ENCODE measurements around the gene NEU2.

NEU2 gene

DNA sequence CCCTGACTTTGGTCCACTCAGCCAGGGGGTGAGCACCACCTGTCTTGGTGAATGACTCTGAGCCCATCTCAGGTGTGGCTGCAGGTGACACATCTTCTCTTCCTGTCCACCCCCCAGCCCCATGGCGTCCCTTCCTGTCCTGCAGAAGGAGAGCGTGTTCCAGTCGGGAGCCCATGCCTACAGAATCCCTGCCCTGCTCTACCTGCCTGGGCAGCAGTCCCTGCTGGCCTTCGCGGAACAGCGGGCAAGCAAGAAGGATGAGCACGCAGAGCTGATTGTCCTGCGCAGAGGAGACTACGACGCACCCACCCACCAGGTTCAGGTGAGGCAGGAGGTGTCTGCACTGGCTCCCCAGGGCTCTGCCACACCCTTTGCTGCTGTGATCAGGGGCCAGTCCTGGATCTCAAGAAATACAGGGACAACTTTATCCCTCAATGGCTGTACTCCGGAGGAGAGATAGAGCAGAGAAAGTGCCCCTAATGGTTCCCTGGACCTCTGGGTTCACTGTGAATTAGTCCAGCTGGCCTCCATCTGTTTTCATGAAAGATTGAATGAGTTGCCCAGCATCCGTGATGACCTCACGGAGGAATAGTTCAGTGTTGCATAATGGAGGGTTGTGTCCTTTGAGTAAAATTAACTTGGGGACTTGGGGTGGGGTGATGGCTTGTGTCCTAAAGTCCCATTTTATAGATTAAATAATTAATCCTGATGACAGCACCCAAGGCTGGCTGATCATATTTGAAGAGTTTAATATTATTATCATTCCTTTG, at the start of gene NEU2:
Gene NEU2 (plus strand): TSS at position 122 of the 770 bp plus-strand sequence. CDS start 0 bp downstream, at position 122.
- FAIRE-seq, result no peak

DNA sequence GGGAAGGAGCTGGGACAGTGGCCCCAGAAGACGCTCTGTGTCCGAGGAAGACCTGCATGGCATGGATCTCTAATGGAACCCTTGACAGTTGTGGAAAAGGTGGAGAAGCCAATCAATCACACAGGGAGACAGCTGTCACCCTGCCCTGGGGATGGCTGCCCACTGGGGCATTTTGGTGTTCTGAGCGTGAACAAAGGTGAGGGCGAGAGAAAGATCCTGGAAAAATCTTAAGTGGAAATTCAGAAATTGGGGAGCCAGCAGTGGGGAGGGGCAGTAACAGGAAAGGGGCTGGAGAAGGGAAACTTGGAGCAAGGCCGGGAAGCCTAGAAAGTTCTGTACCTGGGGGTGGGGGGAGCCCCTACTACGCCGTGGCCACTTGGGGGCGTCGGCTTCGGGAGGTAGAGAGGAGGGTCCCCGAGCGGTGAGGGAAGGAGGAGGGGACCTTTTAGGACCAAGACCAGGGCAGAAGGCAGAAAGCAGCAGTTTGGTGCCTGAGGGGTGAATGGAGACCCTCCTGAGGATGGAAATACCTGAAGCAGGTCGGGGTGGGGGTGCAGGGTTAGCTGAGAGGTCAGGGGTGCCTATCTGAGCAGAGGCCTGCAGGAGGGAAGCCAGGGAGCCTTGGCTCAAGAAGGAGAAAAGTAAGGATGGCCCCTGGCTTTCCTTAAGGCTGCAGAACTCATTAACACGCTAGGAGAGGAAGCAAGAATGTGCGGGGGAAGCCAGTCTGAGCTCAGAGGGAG, 49.4 kb upstream of the NEU2 start:
- FAIRE-seq, result no peak

DNA sequence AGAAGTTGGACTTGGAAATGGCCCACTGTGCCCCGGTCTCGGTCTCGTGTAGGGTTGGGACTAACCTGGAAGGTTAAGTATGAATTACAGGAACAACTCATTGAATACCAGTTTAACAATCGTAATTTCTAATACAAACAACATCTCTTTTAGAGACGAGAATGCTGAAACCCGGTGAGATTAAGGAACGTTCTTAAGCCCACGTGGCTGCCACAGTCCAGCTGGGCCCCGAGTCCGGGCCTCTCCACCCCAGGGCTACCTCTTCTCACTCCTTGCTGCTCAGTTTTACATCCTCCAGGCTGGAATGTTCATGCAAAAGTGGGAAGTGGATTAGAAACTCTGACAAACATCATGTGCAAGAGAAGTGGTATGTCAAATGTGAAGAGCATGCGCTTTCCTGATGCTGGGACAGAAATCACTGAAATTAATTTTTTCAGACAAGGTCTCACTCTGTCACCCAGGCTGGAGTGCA, 48.8 kb upstream of the NEU2 start:
- FAIRE-seq, result no peak

DNA sequence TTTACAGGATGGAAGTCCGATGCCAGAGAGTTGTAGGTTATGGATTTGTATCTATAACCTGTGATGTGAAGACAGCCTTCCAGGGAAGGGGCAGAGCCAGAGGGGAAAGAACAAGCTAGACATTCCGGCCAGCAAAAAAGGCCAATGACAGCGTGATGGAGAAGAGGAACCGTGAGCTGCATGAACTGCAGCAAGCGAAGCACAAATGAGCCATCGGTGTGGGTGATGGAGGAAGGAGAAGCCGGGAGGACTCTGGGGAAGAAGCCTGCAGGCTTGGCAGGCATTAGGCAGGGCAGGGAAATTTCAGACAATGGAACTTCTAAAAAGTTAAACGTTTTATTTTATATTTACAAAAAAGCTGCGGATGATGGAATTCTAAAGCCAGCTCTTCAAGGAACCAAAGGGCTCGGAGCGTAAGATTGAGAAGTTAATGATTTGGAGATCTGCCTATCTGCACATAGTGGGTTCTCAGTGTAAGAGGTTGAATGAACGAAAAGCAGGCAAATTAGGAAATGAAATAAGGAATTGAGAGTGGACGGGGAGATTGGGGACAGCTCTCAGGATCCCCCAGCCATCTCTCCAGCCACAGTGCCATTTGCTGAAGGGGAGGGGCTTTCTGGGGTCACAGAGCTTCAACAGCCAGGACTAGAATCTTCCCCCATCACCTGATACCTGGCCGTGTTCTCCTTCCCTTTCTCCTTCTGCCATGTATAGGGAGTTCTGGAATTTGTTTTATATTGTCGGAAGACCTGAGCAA, 47.8 kb upstream of the NEU2 start:
- FAIRE-seq, result no peak

DNA sequence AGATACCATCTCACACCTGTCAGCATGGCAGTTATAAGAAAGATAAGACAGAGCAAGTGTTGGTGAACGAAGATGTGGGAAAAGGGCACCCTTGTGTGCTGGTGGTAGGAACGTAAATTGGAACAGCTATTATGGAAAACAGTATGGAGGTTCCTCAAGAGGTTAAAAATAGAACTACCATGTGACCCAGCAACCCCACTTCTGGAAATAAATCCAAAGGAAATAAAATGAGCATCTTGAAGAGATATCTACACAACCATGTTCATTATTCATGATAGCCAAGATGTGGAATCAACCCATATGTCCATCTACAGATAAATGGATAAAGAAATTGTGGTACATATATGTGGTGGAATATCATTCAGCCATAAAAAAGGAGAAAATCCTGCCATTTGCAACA, 46.3 kb upstream of the NEU2 start:
- no peak for FAIRE-seq

DNA sequence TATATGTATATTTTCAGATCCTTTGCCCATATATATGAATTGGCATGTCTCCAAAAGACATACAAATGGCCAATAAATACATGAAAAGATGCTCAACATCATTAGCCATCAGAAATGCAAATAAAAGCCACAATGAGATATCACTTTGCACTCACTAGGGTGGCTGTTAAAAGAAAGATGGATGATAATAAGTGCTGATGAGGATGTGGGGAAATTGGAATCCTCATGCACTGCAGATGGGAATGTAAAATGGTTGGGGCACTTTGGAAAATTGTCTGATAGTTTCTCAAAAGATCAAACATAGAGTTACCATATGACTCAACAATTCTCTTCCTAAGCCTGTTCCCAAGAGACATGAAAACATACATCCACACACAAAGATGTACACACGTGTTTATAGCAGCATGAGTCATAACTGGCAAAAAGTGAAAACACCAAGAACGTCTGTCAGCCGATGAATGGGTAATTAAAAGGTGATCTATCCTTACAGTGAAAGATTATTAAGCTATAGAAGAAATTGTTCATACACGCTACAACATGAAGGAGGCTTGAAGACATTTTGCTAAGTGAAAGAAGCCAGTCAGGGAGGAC, 39.1 kb upstream of the NEU2 start:
- no peak for FAIRE-seq

DNA sequence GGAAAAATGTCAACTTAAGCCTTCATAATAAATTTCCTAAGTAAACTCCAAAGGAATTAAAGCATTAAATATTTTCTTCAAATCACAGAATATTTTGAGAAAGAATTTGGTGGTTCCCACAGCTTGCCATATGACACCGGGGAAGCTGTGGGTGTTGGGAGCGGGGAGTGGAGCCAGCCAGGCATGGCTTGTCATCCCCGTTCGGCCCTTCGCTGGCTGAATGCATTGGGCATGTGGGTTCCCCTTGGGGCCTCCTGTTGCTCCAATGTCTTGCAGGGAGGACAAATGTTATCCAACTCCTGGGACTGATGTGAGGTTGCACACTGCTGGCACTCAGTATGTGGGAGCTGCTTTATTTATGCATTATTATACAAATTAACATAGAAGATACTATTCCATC, 38.0 kb upstream of the NEU2 start:
- FAIRE-seq, result no peak

DNA sequence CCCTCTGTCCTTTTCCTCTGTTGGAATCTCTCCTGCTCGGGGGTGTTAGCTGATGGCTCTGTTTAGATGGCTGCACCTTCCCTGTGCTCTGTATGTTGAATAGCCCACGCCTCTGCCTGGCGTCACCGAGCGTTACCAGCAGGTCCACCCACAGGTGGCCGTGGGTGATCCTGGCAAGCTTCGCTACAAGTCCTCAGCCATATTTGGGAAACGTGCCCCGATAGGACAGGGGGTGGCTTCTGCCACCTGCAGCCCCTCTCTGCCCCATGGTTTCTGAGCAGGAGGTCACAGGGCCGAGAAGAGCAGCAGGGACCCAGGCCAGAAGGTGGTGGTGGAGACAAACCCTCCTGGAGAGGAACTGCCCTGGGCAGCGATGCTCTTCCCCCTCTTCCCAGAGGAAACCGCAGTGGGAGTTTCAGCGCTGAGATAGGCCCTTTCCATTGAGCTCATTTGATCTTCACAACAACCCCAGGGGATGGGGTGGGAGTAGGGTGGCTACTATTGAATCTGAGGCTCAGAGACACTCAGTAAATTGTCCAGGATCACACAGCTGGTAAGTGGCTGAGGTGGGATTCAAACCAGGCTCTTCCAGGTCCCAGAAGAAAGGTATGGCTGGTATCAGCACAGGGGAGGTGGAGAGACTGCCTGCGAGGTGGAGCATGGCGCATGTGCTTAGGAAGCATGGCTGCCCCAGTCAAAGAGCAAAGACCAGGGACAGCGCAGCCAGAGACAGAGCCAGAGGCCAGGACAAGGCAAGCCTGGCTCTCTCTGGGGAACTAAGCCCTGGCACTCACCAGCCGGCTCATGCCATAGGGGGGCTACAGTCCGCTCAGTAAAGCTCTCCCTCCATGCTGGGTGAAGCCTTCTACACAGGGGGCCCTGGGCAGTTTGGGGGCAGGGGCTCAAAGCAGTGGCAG, 34.5 kb upstream of the NEU2 start:
- FAIRE-seq, result no peak

DNA sequence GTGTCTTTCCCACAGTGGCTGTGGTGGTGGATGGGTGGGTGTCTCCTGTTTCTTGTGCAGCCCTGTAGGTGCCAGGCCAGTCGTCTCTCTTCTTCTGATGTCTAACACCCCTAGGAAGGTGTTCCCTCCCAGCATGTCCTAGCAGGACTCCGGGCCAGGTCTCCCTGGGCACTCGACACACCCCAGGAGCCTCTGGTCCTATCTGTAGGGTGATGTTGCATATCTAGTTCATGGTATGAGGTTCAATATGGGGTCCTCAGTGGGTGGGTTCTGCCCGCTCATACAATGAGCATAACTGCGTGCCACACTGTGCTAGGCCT, 33.8 kb upstream of the NEU2 start:
- no peak for FAIRE-seq

DNA sequence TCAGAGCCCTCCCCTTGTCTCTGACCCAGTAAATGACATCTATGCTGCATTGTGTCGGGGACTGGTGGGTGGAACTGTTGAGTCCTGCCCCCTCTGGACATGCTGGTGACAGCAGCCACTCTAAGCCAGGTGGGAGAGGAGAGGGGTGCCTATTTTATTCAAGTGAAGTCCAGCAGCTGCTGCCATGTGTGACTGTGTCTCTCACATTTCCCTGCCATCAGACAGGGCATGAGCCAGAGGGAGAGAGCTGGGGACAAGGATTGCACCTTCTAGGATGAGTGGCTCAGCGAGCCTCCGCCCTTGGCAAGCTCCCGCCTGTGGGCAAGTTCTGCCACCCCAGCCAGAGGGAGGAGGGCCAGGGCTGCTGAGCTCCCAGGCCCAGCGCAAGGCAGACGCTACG, 33.1 kb upstream of the NEU2 start:
- FAIRE-seq, result no peak

DNA sequence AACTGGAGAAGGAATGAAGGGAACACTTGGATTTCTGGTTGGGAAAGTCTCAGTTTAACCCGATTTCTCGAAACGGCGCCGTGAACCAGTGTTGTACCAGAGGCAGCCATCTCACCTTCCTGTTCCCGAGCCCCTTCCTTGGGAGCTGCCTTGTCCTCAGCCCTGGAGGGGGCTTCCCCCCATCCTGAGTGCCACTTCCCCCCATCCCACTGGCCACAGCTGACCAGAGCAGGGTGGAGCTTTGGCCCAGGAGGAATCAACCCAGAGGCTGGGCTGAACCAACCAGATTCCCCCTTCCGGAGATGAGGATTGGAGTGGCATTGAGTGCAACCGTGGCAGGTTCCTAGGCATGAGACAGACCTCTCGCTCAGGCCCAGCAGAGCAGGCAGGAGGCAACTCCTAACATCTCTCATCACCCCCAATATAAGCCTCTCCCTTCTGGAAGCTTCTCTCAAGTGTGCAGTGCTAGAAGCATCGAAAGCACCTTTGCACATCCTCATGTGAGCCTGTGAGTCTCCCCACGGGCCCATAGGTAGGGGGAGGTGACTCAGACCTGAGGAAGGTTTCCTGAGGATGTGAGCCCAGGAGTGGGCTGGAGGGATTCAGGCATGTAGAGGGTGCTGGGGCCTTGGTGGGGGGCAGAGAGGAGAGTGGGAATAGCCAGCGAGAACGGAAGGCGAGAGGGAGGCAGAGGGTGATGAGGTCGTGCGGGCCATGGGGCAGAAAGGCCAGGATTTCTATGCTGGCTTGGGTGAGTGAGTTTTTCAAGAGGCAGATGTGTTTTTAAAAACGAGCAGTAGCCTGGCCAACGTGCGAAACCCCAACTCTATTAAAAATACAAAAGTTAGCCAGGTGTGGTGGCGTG, 31.4 kb upstream of the NEU2 start:
- no peak for FAIRE-seq

DNA sequence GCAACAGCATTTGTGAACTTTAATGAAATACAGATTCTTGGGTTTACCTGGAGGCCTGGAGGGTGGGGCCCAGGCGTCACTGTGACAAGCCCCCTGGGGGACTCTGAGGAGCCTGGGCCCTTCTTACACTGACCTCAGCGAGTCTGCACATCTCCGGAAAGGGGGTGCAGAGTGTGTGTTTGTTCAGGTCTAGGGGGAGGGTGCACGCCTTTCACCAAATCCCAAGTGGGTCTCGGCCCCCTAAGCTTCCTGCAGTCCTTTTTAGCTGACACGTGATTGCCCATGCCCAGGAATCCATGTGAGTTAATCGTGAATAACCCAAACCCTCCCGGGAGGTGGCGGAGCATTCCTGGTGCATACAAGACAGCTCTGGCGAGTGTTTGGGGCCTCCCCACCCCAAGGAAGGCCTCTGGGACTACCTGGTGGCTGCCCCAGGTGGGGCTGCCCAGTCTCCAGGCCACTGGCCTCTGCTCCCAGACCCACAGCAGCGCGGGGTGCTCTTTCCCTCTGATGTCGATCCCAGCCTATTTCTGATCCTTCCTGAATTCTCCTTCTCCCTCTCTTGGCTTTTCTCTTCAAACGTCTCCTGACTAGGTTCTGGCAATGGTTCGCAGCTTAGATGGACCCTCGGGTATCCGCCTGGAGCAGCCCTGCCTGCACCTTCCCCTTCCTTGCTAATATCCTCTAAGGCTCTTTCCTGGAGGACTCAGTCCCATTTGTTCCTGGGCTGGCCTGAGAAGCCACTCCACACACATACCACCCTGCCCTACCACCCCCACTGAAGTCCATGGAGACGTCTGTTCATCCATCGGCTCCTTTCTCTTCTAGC, 29.4 kb upstream of the NEU2 start:
- no peak for FAIRE-seq

DNA sequence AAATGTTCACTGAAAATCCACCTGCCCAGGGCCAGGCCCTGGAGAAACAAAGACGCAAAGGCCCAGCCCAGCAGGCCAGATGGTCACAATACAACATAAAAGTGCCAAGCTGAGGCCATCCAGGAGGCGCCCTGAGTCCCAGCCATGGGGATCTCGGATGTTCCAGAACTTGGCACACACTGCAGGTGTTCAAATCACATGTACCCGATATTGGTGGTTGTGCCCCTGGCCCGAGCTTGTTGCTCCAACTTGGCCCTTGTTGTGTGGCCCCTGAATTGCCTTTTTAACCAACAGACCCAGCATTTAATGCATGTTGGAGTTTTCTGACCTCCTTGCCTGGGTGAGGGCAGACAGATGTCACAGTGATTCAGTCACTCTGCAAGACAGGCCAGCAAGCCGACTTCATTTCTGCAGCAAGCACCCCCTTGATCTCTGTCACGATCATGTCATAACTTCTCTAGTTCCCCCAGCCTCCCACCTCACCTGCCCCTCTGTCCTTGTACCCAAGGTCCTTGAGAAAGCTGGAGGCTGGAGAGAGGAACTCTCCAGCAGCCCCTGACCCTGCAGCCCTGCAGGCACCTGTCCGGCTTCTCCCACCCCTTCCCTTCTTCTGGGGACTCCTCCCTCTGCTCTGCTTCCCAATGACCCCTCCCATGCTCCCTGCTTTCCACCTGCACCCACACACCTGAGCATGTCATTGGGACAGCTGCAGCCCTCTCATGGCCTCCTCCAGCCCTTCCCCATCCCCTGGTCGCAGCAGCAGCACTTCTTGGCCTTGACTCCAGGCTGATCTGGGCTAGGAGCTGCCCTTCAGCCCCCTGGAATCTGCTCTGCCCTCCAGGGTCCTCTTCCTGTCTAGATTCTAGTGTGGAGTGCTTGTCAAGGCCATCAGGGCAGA, 28.6 kb upstream of the NEU2 start:
- FAIRE-seq, result no peak

DNA sequence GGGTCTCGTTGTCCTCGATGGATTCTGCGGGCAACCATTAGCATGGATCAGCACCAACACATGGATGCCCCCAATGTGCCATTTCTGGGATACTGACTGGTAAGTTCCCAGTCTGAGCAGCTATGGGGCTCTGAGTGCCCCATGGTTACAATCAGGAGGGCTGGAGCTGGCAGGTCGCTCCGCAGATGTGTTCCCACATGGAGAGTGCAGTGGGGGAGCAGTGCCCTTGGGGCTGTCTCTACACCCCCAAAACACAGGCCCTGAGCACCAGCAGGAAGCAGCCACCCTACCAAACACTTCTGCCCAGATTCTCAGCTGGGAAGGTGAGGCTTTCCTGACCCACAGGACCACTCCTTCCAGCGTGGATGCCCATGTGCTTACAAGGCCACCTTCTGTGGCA, 27.4 kb upstream of the NEU2 start:
- no peak for FAIRE-seq

DNA sequence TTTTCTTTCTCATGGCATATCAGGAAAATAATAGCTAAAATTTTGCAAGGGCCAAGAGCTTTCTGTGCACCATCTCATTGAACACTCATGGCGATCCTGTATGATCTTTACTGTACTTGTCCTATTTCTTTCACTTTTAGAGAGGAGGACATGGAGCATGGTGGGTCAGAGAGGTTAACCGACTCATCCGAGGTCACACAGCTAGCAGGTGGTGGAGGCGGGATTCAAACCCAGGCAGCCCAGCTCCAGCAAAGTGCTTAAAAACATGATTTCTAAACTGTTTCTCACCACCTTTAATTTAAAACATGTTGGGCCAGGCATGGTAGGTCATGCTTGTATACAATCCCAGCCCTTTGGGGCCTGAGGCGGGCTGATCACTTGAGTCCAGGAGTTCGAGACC, 25.8 kb upstream of the NEU2 start:
- no peak for FAIRE-seq

DNA sequence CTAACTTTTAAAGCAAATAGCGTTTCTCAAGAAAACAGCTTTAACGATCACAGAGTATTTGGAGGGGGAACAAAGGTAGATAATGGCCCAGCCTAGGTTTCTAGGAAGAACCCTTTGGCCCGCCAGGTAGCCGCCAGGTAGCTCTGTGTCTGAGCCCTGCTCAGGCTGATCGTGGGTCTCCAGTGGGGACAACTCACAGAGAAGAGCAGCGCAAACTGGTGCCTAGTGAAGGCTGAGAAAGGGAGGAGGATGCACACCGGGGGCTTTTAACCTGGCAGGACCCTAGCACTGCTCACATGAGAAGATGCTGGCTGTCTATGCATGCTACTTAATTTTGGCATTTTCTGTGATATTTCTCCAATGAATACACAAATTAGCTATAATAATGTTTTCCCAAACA, 25.2 kb upstream of the NEU2 start:
- no peak for FAIRE-seq

DNA sequence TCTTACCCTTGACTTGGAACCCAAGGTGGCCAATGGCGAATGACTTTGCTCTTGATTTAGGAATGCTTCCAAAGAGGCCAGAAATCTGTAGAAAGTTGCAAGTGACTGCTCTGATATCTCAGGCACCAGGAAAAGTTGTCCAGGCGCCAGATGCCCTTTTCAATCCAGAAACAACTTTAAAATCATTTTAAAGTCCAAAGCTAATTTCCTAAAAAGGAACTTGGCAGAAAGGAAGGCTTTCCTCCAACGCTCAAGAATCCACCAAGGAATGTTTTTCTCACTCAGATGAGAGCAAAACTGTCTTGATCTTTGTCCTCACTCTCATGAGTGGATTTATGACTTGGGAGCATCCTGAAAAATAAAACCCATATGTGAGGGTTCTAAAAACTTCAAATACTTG, 24.7 kb upstream of the NEU2 start:
- FAIRE-seq, result no peak

DNA sequence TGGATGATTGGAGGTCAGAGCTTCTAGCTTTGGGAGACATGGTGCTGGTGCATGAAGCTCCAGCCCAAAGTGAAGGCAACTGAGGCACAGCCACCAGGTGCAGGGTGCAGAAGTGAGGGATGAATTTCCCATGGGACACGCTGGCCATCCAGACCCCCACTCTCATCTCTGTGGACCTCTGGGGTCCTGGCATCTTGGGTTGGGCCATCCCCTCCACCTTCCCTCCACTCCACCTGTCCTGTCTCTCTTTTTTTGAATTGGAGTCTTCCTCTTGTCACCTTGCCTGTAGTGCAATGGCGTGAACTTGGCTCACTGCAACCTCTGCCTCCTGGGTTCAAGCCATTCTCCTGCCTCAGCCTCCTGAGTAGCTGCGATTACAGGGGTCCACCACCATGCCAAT, 22.8 kb upstream of the NEU2 start:
- FAIRE-seq, result no peak

DNA sequence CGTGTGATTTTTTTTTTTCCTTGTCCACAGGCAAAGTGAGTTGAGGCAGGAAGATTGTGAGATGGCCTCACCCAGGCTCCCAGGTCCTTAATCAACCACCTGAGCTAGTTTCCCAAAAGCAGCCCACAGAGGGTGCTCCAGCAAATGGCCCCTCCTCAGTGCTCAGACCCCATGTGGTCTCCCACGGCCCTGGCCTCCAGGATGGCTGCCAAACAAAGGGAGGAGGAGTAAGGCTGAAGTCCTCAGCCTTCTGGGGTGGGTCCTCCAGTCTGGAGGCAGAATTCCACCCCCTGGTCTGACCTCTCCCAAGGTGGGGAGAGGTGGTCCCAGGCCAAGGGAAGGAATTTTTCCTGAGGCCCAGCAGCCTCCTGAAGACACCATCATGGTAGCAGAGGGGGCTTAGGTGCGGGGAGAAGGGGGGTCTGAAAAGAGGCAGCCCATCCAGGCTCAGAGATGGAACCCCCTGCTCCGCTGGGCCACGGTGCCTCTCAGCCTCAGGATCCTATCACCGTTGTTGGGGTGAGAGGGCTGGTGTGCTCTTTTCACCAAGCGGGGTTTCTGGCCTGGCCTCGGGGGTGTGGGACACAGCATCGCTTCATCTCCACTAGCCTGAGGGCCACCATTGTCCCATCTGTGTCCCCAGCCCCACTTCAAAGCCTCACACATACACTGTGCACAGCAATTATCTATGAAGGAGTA, 21.8 kb upstream of the NEU2 start:
- FAIRE-seq, result no peak

Data from G401.6 (cell line).